Measurements from ENCODE around the gene HNF4A. TPM values are rescaled to one million over a fixed set of nuclear protein-coding genes. Genes with fewer than 3 reads are reported as not detected.
A peak's percentile ranks its signal among the peaks of the same experiment; 100 is the strongest.

Gene HNF4A
- total and polyA plus RNA-seq, 2 of the 13 experiments (the other 11 are each of a cell fraction or from before 2014, with no cell fraction given) = 80.9 to 169 TPM

- TF ChIP-seq ZNF713 (CRISPR knock-in tag; IDR thresholded peaks at IDR 0.05) (no peak), NR2C2 (CRISPR knock-in tag; IDR thresholded peaks at IDR 0.05; ENCODE audit: borderline replicate concordance) (no peak), SMAD3 (CRISPR knock-in tag; IDR thresholded peaks at IDR 0.05) (0 out of 2 replicates have a peak, but pooled peaks have one; percentile 47), ISL2 (CRISPR knock-in tag; IDR thresholded peaks at IDR 0.05) (peak; percentile 49; the same call in 1 of the 2 replicates), ZNF337 (CRISPR knock-in tag; IDR thresholded peaks at IDR 0.05; ENCODE audit: borderline replicate concordance, low read depth) (0 out of 2 replicates have a peak, but pooled peaks have one; percentile 22), ZNF567 (CRISPR knock-in tag; IDR thresholded peaks at IDR 0.05; ENCODE audit: borderline replicate concordance) (0 out of 2 replicates have a peak, but pooled peaks have one; percentile 46), DPF2 (CRISPR knock-in tag; IDR thresholded peaks at IDR 0.05; ENCODE audit: borderline replicate concordance, low read depth) (no peak; the same call in 1 of the 2 replicates), CTCF (CRISPR knock-in tag; IDR thresholded peaks at IDR 0.05) (no peak), NR2F2 (IDR thresholded peaks at IDR 0.05; ENCODE audit: borderline replicate concordance, low read depth) (0 out of 2 replicates have a peak, but pooled peaks have one; percentile 27), KLF15 (CRISPR knock-in tag; IDR thresholded peaks at IDR 0.05; ENCODE audit: borderline replicate concordance) (no peak), ZNF652 (CRISPR knock-in tag; IDR thresholded peaks at IDR 0.05; ENCODE audit: borderline replicate concordance, low read depth) (no peak; the same call in 1 of the 2 replicates), ZNF235 (CRISPR knock-in tag; IDR thresholded peaks at IDR 0.05; ENCODE audit: borderline replicate concordance) (no peak), ZNF274 (CRISPR knock-in tag; IDR thresholded peaks at IDR 0.05) (no peak), PREB (CRISPR knock-in tag; IDR thresholded peaks at IDR 0.05) (no peak), DMTF1 (CRISPR knock-in tag; IDR thresholded peaks at IDR 0.05) (no peak), SRSF1 (optimal IDR thresholded peaks at IDR 0.05; ENCODE audit: low read depth, low read length) (no peak), FOXK2 (IDR thresholded peaks at IDR 0.05) (no peak), ZNF562 (CRISPR knock-in tag; IDR thresholded peaks at IDR 0.05; ENCODE audit: borderline replicate concordance) (no peak), ZFP62 (CRISPR knock-in tag; IDR thresholded peaks at IDR 0.05) (no peak), NFYB (CRISPR knock-in tag; IDR thresholded peaks at IDR 0.05) (no peak), ZNF782 (CRISPR knock-in tag; IDR thresholded peaks at IDR 0.05; ENCODE audit: borderline replicate concordance) (no peak), PAF1 (CRISPR knock-in tag; IDR thresholded peaks at IDR 0.05) (no peak), ZBTB34 (CRISPR knock-in tag; IDR thresholded peaks at IDR 0.05) (no peak), NR1H2 (CRISPR knock-in tag; IDR thresholded peaks at IDR 0.05; ENCODE audit: borderline replicate concordance, low read depth) (no peak), ETV5 (CRISPR knock-in tag; IDR thresholded peaks at IDR 0.05; ENCODE audit: borderline replicate concordance) (peak; percentile 53; the same call in 1 of the 2 replicates)
These were observed 59.3 kb downstream of the HNF4A start (continued) for GRCh38 chr20:44414808-44415207.
